ENCODE results near the gene HOXA6.

DNA sequence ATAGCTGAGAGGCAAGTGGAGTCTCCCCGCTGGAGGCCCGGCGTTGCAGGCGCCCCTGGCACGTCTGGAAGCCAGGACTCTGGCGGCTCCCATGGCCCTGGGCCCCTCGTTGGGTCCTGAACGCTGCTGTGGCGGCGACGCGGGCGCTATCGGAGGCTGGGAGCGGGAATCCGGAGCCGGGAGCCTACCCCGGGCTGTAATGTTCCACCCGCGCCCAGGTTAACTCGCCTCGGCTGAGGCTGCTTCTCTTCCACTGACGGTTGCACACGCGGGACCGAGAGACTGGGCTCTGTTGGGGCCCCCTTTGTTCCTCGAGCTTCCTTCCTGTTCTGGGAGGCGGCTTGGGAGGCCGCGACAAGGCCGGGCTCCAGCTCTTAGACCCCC lies 2.8 kb downstream of the HOXA6 start:
- no peak for TF ChIP-seq EZH2 (IDR thresholded peaks at IDR 0.05; ENCODE audit: borderline replicate concordance, low read length)
- TF ChIP-seq, protein P1, sequence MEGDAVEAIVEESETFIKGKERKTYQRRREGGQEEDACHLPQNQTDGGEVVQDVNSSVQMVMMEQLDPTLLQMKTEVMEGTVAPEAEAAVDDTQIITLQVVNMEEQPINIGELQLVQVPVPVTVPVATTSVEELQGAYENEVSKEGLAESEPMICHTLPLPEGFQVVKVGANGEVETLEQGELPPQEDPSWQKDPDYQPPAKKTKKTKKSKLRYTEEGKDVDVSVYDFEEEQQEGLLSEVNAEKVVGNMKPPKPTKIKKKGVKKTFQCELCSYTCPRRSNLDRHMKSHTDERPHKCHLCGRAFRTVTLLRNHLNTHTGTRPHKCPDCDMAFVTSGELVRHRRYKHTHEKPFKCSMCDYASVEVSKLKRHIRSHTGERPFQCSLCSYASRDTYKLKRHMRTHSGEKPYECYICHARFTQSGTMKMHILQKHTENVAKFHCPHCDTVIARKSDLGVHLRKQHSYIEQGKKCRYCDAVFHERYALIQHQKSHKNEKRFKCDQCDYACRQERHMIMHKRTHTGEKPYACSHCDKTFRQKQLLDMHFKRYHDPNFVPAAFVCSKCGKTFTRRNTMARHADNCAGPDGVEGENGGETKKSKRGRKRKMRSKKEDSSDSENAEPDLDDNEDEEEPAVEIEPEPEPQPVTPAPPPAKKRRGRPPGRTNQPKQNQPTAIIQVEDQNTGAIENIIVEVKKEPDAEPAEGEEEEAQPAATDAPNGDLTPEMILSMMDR (IDR thresholded peaks at IDR 0.05; ENCODE audit: low read length), result no peak
